ENCODE measurements around the gene SMC1A. TPM values are rescaled to one million over a fixed set of nuclear protein-coding genes. Genes with fewer than 3 reads are reported as not detected.

SMC1A gene
- total RNA-seq, 1 donor from 2014 or later = 52.5 TPM

- no peak for ATAC-seq
These were observed 85.4 kb downstream of the SMC1A start for GRCh38 chrX:53337101-53337500.

DNA sequence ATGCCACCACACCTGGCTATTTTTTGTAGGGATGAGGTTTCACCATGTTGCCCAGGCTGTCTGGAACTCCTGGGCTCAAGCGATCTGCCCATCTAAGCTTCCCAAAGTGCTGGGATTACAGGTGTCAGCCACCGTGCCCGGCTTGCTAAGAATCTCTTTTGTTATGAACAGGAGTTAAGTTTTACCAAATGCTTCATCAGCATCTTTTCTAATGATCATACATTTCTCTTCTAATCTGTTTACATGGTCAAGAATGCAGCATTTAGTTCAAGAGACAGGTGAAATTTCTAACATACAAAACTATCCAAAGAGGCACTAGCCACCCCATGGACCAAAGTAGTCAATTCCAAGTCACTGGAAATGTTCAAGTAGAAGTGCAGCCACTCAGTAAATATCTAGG is 88.6 kb downstream of the SMC1A start:
- no peak for ATAC-seq

DNA sequence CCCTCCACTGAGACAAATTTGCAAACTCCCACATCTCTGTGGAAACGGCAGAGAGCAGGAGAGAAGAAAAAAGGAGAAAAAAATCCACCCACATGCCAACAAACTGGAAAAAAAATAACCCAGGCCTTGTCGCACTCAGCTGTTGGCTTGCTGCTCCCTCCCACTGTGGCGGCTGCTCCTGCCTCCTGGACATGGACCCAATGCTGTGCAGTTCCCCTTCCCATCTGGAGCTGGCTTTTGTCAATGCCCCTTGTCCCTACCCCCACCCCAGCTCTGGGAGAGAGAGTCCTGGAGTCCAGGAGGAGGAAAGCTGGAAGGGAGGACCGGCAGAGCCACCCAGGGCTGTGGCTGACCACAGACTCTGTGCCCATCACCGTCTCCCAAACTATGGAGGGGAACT is 90.2 kb downstream of the SMC1A start:
- no peak for ATAC-seq

GRCh38 chrX:53330331-53330730 is 92.1 kb downstream of the SMC1A start:
- ATAC-seq = no peak

DNA sequence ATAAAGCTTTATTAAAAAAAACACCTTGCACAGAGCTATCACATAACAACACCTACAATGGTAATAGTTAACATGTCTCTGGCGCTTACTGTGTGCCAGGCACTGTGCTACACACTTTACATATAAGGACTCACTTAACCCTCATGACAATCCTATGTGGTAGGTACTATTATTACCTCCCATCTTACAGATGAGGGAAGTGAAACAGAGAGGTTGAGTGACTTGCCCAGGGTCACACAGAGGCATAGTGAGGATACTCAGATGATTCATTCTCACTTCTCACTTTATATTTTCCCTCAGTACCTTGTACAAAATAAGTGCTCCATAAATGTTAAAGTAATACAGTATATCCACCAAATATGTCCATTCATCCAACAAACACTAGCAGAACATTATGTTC is 97.7 kb downstream of the SMC1A start:
- ATAC-seq = no peak

Other genes with a start within 250 kb of the SMC1A start
- 73.6 TPM for gene KDM5C, start 197.4 kb downstream of the SMC1A start, total RNA-seq
- 10.6 TPM for gene IQSEC2, start 141.1 kb downstream of the SMC1A start, total RNA-seq
- 0.36 TPM for gene RIBC1, start 219 bp upstream of the SMC1A start, total RNA-seq
- gene HSD17B10, start 11.7 kb upstream of the SMC1A start, total RNA-seq = 132 TPM

Measured in esophagus mucosa (tissue), 1 donor.